Mononuclear cell (primary cell): Measurements from ENCODE around the gene KIF25. TPM values are rescaled to one million over a fixed set of nuclear protein-coding genes. Genes with fewer than 3 reads are reported as not detected.

Source experiments
- H3K27me3 ChIP-seq: 2 replicates; pipeline ENCODE4 v1.6.0; 2011; ENCODE audit warnings: low read length, control low read depth; ENCODE audit not compliant: insufficient read depth
- H3K4me1 ChIP-seq: 2 replicates; pipeline ENCODE4 v1.5.1; 2011; ENCODE audit warnings: mild to moderate bottlenecking, low read length, control low read depth; ENCODE audit not compliant: insufficient read depth
- H3K4me3 ChIP-seq: 2 replicates; pipeline ENCODE4 v1.5.1; 2011; ENCODE audit warnings: mild to moderate bottlenecking, low read length, moderate library complexity
- H3K9me3 ChIP-seq: 2 replicates; pipeline ENCODE4 v1.5.1; 2011; ENCODE audit warnings: low read depth, mild to moderate bottlenecking, control low read depth, low read length
- total RNA-seq: library from RNA; depleted of rRNA; stranded (reverse); fragments of >200 nt; gene quantifications from one replicate; pipeline ENCODE4 v1.2.3, GENCODE V29; 2012

Gene KIF25
- total RNA-seq, 1 donor = not detected

DNA sequence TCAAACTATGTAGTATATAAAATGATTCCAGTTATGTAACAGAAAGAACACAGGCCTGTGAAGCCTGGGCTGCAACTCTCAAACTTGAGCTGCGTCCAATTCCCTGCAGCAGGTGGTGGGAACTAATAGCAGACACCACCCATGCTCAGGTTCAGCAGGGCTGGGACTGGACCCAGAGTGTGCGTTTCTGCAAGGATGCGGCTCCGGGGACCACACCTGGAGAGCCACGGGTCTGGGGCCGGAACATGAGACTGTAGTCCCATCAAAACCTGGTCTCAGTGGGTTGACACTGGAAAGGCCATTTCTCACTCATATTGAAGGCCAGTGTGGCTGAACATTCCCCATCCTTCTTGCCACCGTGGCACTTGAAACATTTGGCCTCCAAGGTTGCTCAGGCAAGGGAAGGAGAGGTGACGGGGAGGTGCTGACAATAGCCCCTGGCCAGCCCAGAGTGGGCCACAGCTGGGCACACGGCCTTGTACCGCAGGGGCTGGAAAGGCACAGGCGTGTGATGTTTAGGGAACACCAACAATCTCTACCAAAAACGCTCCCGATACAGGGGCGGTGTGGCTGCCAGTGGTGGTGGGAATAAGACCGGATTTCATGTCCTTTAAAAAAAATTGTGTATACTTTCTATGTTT, 43.5 kb downstream of the KIF25 start:
- H3K9me3 ChIP-seq = no peaks in the 10 kb centered on the region
- H3K4me3 ChIP-seq = no peak overlapping the region
- H3K4me1 ChIP-seq = no peaks in the 10 kb centered on the region
- peaks cover 1% of the 10 kb centered on the region for H3K27me3 ChIP-seq

DNA sequence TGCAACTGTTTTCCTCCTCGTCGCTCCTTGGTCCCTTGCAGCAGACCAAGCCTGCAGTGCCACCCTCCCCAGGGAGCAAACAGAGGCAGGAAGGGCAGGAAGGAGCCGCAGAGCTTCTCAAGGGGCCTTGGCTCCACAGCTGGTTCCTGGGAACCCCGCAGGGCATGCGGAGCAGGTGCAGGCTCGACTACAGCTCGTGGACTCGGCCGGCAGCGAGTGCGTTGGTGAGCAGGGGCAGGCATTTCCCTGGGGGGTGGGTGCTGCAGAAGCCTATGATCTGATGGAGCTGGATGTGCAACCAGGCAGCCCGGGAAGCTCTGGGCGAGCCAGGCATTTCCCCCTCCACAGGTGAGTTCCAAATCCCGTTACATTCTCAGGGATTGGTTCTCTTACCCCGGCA, 44.5 kb downstream of the KIF25 start:
- Histone ChIP-seq H3K4me3 (no peak overlapping the region), H3K4me1 (no peaks in the 10 kb centered on the region), H3K9me3 (no peaks in the 10 kb centered on the region), H3K27me3 (no peaks in the 10 kb centered on the region)

DNA sequence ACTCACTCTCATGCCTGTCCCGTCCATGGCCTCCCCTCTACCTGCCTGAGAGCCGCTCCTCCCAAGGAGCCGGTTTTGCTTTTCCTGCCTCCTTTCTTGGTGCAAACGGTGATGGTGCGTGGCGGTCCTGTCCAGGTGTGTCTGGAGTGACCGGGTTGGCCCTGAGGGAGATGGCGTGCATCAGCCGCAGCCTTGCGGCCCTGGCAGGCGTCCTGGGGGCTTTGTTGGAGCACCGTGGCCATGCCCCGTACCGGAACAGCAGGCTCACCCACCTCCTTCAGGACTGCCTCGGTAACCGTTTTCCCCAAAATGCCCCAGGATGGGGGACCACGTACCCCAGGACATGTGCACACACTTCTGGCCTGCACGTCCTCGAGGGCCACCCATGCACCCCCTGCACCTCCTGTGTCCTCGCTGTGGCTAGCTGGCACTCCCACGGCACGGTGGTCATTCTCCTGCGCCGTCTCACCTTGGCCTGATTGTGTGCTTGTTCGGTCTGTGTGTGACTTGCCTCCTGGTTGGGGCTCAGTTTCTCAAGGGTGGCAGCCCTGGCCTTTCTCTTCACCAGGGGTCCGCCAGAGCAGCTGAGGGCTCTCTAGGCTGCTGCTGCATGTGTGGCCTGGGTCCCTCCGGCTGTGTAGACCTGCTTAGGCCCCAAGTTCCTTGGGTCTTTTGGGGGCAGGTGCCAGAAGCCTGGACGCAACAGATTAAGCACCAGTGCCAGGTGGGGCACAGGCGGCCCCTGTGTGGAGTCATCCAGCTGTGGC, 45.1 kb downstream of the KIF25 start:
- H3K27me3 ChIP-seq = no peaks in the 10 kb centered on the region
- H3K9me3 ChIP-seq = no peaks in the 10 kb centered on the region
- H3K4me1 ChIP-seq = no peaks in the 10 kb centered on the region
- H3K4me3 ChIP-seq = no peak overlapping the region

DNA sequence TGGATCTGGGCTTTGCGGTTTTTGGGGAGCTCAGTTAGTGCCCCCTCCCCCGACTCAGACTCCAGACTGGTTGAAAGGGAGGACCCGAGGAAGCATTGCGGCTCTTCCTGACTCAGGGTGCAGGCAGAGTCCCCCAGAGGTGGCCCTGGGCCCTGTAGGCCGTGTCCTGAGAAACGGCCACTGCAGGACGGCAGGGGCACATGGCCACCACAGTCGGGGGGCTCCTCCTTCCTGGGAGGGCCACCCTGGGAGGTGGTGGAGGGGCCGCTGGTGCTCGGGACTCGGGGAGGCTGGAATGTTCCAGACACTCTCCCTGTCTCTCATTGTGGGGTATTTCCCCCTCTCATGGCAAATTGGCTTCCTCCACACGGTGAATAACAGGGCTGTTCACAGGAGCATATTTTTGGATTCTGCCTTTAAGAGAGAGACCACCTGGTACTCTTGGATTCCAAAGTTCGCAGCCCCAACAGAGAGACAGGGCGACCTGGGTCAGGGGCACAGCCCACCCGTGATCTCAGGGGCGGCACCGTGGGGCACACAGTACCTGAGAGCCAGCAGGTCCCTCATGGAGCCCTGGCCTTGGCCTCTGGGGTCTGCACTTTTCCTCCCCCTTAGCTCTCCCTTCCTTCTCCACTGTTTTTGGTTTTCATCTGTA, 45.8 kb downstream of the KIF25 start:
- no peak overlapping the region for H3K4me3 ChIP-seq
- no peaks in the 10 kb centered on the region for H3K4me1 ChIP-seq
- no peaks in the 10 kb centered on the region for H3K9me3 ChIP-seq
- no peaks in the 10 kb centered on the region for H3K27me3 ChIP-seq

DNA sequence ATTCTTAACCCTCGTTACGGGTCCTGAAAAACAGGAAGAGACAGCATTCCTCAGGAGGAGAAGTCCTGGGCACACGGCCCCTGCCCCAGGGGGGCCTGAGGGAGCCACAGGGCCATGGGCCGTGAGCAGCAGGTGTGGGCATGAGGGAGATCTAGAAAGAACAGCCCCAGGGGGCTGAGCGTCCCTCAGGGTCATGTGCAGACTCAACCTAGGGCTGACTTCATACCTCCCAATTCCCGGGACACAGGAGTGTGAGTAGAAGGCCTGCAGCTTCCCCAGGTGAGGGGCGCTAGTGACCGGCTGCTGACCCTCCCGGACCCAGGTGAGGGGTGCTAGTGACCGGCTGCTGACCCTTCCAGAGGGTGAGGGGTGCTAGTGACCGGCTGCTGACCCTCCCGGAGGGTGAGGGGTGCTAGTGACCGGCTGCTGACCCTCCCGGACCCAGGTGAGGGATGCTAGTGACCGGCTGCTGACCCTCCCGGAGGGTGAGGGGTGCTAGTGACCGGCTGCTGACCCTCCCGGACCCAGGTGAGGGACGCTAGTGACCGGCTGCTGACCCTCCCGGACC, 46.5 kb downstream of the KIF25 start:
- no peaks in the 10 kb centered on the region for H3K4me1 ChIP-seq
- H3K27me3 ChIP-seq = no peaks in the 10 kb centered on the region
- no peak overlapping the region for H3K4me3 ChIP-seq
- no peaks in the 10 kb centered on the region for H3K9me3 ChIP-seq

DNA sequence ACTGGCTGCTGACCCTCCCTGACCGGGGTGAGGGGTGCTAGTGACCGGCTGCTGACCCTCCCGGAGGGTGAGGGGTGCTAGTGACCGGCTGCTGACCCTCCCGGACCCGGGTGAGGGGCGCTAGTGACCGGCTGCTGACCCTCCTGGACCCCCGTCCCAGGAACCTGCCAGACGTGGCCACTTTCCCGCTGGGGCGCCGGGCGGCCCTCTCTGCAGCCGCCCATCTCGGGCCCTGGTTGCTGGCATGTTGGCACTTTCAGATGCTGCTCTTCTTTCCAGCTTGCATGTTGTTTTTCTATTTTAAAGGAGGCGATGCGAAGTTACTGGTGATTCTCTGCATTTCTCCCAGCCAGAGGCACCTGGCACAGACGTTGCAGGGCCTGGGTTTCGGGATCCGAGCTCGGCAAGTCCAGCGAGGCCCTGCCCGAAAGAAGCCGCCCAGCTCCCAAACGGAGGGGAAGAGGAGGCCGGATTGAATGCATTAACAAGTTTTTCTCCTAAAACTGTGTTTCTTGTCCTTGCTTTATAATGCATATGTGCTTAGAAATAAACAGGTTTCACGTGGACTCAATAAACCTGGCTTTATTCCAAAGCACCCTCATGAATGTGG, 47.2 kb downstream of the KIF25 start:
- Histone ChIP-seq H3K4me1 (no peaks in the 10 kb centered on the region), H3K9me3 (no peaks in the 10 kb centered on the region), H3K27me3 (no peaks in the 10 kb centered on the region), H3K4me3 (no peak overlapping the region)

DNA sequence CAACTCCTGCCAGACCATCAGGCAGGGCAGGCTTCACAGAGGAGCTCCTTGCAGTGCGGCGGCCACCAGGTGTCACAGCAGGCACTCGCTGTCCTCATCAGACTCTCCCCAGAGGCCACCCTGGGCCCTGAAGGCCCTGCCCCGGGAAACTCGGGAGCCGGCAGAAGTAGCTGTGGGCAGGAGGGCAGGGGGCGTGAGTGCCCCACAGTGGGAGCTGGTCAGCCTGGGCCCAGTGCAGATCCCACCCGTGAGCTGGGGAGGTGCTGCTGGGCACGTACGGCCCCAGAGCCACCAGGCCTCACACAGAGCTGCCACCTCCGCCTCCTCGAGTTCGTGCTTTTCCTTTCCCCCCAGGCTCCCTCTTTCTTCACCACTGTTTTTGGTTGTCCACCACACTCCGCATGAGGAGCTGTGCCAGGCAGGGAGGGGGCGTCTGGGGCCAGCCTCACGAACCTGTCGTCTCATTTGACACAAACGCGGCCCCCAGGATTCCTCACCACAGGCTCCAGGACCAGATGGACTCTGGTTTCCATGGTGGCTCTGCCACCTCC, 47.7 kb downstream of the KIF25 start:
- H3K4me3 ChIP-seq = no peak overlapping the region
- H3K27me3 ChIP-seq = no peaks in the 10 kb centered on the region
- no peaks in the 10 kb centered on the region for H3K9me3 ChIP-seq
- no peaks in the 10 kb centered on the region for H3K4me1 ChIP-seq

DNA sequence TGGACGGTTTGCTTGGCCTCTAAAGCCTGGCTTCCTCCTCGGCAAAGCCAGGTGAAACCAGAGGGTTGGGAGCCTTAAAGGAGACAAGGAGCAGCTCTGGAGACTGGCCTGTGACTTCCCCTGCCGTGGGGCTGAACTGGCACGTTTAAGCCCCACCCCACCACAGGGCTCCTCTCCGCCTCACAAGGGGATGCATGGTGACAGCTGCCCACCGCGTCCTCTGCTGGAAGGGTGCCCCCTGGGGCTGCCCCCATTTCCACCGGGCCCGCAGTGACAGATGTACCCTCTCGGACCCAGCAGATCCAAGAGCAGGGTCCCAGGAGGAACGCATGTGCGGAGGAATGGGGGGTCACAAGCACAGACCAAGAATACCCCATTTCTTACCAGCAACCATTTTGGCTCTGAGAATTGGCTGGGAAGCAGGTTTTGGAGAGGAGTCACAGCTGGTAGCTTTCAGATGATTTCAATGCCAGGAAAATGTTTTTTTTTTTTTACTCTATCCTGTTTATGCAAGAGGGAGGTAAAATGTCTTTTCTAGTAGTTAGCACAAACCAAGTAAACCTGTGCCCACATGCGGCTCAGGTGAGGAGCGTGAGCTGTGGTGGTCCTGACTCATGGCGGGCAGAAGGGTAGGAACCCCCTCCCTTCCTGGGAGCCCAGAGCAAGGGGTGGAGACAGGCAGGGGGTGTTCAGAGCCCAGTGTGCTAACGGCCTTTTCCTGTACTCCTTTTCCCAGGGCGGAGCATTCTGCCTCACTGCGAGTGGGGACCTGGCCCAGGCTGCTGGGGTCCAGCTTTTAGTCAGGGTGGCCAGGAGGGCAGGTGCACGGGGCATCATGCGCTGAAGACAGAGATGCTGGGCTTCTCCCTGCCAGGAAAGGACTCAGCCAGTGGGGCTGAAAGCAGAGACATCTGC, 48.5 kb downstream of the KIF25 start:
- H3K27me3 ChIP-seq = no peaks in the 10 kb centered on the region
- H3K9me3 ChIP-seq = no peaks in the 10 kb centered on the region
- H3K4me1 ChIP-seq = no peaks in the 10 kb centered on the region
- H3K4me3 ChIP-seq = no peak overlapping the region

DNA sequence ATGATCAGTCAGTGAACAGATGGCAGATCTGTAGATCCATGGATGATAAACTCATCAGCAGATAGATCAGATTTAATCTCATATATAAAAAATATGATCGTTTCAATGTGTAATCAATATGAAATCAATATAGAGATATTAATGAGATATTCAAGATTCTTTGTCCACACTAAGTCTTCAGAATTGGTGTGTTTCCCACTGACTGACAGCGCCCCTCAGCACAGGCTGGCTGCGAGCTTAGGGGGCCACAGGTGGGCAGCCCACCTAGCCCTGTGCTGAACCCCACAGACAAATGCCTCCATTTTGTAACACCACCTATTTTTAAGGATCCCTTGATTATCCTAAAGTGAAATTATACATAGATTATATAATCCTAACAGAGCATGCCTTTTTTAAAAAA, 49.2 kb downstream of the KIF25 start:
- Histone ChIP-seq H3K4me1 (no peaks in the 10 kb centered on the region), H3K27me3 (no peaks in the 10 kb centered on the region), H3K9me3 (no peaks in the 10 kb centered on the region), H3K4me3 (no peak overlapping the region)

DNA sequence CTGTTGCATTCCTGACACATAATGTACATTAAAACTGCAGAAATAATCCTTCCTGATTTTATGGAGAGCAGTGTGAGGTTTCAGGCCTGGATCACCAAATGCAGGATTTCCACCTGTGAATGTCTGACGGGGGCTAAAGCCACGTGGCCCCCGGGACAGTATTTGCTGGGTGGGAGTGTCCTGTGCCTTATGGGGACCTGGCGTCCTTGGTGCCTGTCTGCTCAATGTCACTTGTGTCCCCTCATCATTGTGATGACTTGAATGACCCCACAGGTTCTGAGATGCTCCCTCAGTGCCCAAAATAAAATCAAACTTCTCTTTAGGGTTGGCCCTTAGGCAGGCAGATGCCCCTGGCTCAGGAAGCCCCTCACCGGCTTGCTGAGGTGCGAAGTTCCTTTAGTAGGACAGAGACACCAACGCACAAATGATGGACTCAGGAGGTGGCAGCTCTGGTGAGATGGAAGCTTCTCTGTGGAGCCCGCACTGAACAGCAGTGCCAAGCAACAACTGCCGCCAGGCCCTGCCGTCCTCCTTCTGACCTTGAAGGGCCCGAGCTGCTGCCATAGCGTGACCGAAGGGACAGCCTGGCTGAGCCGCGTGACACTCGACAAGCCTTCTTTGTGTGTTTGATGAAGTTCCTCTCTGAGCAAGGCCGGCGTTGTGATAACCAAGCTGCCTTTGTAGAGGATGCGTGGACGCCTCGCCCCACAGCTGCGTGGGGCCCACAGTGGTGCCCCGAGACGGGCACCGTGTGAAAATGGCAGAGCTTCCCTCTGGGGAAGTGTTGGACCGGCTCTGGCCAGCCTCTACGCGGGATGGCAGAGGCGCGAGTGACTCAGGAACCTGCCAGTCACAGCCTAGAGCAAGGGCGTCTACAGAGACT, 50.6 kb downstream of the KIF25 start:
- H3K4me3 ChIP-seq = no peak overlapping the region
- H3K9me3 ChIP-seq = no peaks in the 10 kb centered on the region

DNA sequence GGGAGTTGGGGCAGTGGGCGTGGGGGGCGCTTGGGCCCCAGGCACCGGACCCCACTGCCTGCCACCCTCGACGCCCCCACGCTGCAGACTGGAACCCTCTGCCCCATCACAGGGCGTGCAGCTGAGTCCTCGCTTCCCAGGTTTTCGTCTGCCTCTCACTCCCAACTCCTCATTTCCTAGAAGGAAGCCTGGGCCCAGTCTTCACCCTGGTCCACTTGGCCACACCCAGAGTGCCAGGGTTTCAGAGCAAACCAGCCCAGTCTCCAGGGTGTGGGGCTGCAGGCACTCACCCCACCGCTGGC, 51.2 kb downstream of the KIF25 start:
- Histone ChIP-seq H3K27me3 (no peaks in the 10 kb centered on the region), H3K4me3 (no peak overlapping the region), H3K9me3 (no peaks in the 10 kb centered on the region), H3K4me1 (no peaks in the 10 kb centered on the region)

More for the DNA sequence above, 50.6 kb downstream of the KIF25 start:
- H3K4me1 ChIP-seq = no peaks in the 10 kb centered on the region
- no peaks in the 10 kb centered on the region for H3K27me3 ChIP-seq

DNA sequence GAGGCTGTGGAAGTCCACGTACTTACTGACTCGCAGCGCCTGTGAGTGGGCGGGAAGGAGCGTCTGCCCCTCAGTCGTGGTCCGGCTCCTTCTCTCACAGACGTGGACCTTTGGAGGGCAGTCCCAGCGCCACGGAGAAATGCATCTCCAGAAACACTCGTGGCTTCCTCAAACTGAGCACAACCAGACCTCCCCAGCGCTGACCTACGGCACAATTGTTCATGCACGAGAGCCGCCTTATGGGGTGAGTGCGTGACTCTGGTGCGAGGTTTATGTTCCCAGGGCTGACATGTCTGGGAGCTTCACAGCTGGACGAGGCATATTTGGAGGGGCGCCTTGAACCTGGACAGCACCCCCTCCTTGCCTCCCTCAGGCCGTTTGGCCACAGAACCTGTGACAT, 51.8 kb downstream of the KIF25 start:
- no peak overlapping the region for H3K4me3 ChIP-seq
- H3K27me3 ChIP-seq = no peaks in the 10 kb centered on the region
- H3K9me3 ChIP-seq = no peaks in the 10 kb centered on the region
- no peaks in the 10 kb centered on the region for H3K4me1 ChIP-seq

DNA sequence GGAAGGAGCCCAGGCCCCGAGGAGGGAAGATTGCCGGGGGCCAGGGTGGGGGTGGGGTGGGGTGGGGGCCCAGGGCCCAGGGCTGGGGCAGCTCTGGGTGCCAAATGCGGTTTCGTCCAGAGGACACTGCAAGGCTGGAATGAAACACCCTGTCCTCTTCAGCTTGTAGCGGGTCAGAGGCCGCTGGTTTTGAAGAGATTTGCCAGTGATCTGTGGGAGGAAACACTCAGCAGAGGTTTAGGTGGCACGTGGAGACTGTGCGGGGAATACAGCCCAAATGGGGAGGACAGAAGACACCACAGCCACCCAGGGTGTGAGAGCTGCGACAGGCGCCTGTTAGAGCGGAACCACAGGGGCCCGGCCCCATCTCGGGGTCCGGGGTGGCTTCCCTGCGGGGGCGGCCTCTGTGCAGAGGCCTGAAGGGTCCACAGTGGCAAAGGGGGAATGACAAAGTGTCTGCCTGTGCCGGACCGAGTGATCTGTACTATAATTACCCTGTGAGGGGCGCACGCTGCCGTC, 52.3 kb downstream of the KIF25 start:
- H3K27me3 ChIP-seq = no peaks in the 10 kb centered on the region
- no peak overlapping the region for H3K4me3 ChIP-seq
- no peaks in the 10 kb centered on the region for H3K9me3 ChIP-seq
- no peaks in the 10 kb centered on the region for H3K4me1 ChIP-seq
